ENCODE results near the gene PTCD1.

Gene PTCD1

GRCh38 chr7:99438573-99439480, at the start of gene PTCD1, which contains the start of gene CPSF4:
TSS of gene PTCD1 (minus strand) at chr7:99438798. CDS start at chr7:99435242, 3,556 bp downstream.
TSS of gene CPSF4 (plus strand) at chr7:99438943. CDS start at chr7:99439083, 140 bp downstream.
- DNase-seq = peak; percentile 95 to 97

GRCh38 chr7:99485094-99485493, 46.5 kb upstream of the PTCD1 start:
- DNase-seq = no peak

GRCh38 chr7:99478464-99479440, 40.2 kb upstream of the PTCD1 start:
- DNase-seq = no peak

- DNase-seq = no peak
Measured at GRCh38 chr7:99476107-99476506, 37.5 kb upstream of the PTCD1 start.

GRCh38 chr7:99473315-99473596, 34.7 kb upstream of the PTCD1 start:
- no peak for DNase-seq

- DNase-seq = peak; percentile 98 to 99
Measured at GRCh38 chr7:99472561-99473314, 34.1 kb upstream of the PTCD1 start, which contains the start of gene ZNF789. TSS of gene ZNF789 (plus strand) at chr7:99472890. CDS start at chr7:99476457, 3,567 bp downstream.

- DNase-seq = no peak
Measured at GRCh38 chr7:99469381-99470065, 30.9 kb upstream of the PTCD1 start.

GRCh38 chr7:99468336-99468918, 29.8 kb upstream of the PTCD1 start:
- no peak for DNase-seq

GRCh38 chr7:99465421-99465768, 26.8 kb upstream of the PTCD1 start:
- DNase-seq = no peak

GRCh38 chr7:99461221-99461620, 22.6 kb upstream of the PTCD1 start:
- DNase-seq = no peak

GRCh38 chr7:99460651-99461050, 22.1 kb upstream of the PTCD1 start:
- DNase-seq = no peak

- DNase-seq = peak; percentile 47 to 48
Measured at GRCh38 chr7:99459087-99459486, 20.5 kb upstream of the PTCD1 start.

- no peak for DNase-seq
Measured at GRCh38 chr7:99457650-99458493, 19.3 kb upstream of the PTCD1 start.

- DNase-seq = no peak
Measured at GRCh38 chr7:99457050-99457649, 18.6 kb upstream of the PTCD1 start.

- no peak for DNase-seq
Measured at GRCh38 chr7:99456288-99456687, 17.7 kb upstream of the PTCD1 start.

- no peak for DNase-seq
Measured at GRCh38 chr7:99455874-99456273, 17.3 kb upstream of the PTCD1 start.

GRCh38 chr7:99453105-99453504, 14.5 kb upstream of the PTCD1 start:
- DNase-seq = no peak

- no peak for DNase-seq
Measured at GRCh38 chr7:99452541-99452940, 13.9 kb upstream of the PTCD1 start.

- no peak for DNase-seq
Measured at GRCh38 chr7:99451936-99452335, 13.3 kb upstream of the PTCD1 start.

- DNase-seq = no peak
Measured at GRCh38 chr7:99449326-99449725, 10.7 kb upstream of the PTCD1 start.
